GDM1 (cell line): Measurements from ENCODE around the gene GSTO2.

ENCODE experiments used
- DNase-seq: peaks from one replicate; lab custom pipeline; 2025; lab: John Stamatoyannopoulos, UW

Gene GSTO2

DNA sequence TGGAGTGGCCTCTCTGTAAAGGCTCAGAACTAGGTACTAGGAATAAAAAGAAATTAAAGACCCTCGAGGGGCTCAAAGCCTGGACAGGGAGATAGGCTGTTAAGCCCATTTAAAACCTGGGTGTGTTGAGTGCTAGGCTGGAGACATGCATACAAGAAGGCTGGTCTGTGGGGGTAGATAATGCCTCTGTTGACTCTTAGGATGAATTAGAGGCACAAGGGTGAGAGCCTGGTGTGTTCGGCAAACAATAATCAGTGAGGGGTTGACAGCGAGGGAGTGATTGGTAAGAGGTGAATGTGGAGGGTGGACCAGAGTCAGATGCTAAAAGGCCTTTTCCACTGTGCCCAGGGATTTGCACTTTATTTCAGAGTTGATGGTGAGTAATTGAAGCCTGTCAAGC lies 12.7 kb downstream of the GSTO2 start:
- DNase-seq: no peak

- DNase-seq: no peak
Measured at GRCh38 chr10:104284846-104285245, 15.9 kb downstream of the GSTO2 start.

- no peak for DNase-seq
Measured at GRCh38 chr10:104286939-104287338, 18.0 kb downstream of the GSTO2 start.

GRCh38 chr10:104288355-104288754 lies 19.4 kb downstream of the GSTO2 start:
- DNase-seq: no peak

GRCh38 chr10:104291439-104291951 lies 22.5 kb downstream of the GSTO2 start:
- peak; percentile 79 for DNase-seq

DNA sequence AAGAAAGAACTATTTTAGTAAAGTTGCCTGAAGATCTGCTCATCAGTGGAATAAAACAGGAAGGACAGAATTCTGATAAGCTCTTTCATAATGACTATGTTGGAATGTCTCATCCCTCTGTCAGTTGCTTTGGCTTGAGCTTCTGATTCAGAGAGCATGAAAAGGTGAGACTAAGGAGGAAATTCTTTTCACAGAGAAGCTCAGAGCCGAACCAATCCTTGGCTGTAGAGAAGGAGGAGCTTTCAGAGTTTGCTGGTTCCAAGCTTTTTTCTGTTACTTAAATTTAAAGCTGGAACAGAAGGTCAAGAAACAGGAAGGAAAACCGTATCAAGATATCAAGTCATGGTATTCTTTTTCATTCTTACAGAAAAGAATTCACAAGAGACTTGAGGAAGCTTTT lies 24.0 kb downstream of the GSTO2 start:
- DNase-seq: no peak

GRCh38 chr10:104293781-104294321 lies 24.9 kb downstream of the GSTO2 start:
- no peak for DNase-seq

GRCh38 chr10:104296687-104297436 lies 27.9 kb downstream of the GSTO2 start:
- DNase-seq: no peak

- no peak for DNase-seq
Measured at GRCh38 chr10:104297697-104298660, 29.0 kb downstream of the GSTO2 start.

DNA sequence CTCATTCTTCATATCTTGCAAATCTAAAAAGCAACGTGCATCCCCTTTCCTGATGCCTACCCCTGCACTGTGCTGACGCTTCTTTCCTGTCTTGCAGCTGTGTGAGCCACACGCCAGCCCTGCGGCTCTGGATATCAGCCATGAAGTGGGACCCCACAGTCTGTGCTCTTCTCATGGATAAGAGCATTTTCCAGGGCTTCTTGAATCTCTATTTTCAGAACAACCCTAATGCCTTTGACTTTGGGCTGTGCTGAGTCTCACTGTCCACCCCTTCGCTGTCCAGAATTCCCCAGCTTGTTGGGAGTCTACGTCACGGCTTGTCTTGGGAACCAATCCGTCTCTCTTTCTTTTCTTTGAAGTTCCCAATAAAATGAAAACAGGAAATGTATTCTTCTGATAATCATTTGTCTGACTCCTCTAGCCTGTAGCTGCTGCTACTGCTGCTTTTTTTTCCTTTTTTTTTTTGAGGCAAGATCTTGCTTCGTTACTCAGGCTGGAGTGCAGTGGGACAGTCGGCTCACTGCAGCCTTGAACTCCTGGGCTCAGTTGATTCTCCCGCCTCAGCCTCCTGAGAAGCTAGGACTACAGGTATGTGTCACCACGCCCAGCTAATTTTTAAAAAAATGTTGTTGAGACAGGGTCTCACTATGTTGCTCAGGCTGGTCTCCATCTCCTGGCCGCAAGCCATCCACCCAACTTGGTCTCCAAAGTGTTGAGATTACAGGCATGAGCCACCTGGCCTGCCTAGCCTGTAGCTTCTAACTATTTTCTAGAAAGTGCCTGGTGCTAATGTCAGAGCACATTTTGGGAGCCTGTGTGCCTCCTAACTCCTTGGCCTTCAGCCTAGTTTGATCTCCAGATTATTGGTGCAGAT lies 30.3 kb downstream of the GSTO2 start:
- DNase-seq: no peak

GRCh38 chr10:104300002-104300735 lies 31.2 kb downstream of the GSTO2 start:
- DNase-seq: no peak

- no peak for DNase-seq
Measured at GRCh38 chr10:104300736-104301292, 31.8 kb downstream of the GSTO2 start.

GRCh38 chr10:104301907-104302690 lies 33.1 kb downstream of the GSTO2 start:
- DNase-seq: no peak

DNA sequence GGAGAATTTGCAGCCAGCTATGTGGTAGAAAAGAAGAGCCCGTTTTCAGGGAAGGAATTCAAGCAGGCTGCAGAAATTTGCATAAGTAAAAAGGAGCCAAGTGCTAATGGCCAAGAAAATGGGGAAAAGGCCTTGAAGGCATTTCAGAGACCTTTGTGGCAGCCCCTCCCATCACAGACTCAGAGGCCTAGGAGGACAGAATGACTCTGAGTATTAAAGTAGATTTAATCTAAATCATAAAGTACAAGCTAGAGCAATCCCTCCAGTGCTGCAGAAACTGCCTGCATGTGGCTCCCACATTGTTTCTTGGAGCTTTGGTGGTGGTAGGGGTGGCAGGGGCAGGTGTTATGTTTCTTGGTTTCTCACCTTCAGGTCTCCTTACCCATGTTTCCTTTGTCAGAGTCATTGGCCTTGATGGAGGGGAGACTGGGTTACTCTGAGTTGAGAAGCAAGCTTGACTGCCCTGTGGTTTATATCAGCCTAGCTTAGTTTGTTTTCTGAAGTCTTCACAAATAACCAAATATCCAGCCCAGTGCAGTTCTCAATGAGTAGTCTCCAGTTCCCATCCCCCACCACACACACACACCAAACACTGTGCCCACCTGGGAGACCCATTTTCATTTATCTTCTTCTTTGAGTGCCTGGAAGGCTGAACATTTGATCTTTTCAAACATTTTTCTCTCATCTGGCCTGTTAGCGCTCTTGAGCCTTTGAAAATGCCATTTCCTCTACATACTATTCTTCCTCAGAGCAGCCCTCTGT lies 34.8 kb downstream of the GSTO2 start:
- DNase-seq: no peak

DNA sequence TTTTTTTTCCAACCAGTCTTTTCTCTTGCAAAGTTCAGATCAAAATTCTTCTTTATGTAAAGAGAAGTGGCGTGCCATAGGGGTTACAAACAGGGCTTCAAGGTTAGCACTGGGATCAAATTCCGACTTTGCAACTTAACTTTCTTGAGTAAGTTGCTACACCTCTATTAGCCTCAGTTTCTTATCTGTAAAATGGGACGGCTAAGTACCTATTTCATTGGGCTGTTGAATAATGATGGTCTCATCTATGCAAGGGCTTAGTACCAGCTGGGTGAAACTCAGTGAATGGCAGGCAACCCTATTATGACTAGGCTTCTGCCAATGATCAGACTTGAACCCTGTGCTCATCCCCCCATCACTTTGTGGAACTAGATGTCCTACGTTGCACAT lies 35.4 kb downstream of the GSTO2 start:
- no peak for DNase-seq

DNA sequence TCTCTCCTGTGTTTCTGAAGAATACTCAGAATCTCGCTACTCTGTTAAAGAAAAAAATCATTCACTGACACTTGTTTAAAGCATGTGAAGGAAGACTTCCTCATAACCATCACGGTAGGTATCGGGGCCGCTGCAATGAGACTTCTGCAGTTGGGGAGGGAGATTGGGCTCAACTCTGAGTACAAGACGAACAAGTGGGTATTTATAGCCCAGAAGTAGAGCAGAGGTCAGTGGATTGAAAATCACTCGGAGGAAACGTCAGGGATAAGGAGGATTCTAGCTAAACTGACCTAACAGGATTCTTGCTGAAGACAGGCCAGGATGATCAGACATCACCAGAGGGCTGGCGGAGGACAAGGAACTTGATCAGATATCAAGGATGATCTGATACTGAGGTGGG lies 35.9 kb downstream of the GSTO2 start:
- DNase-seq: no peak

GRCh38 chr10:104306897-104307296 lies 37.9 kb downstream of the GSTO2 start:
- DNase-seq: no peak

GRCh38 chr10:104307576-104308438 lies 38.8 kb downstream of the GSTO2 start:
- no peak for DNase-seq
